Neuronal stem cell (in vitro differentiated cells): Measurements from ENCODE around the gene LUC7L3.

ENCODE experiments used
- DNase-seq: peaks from one replicate; pipeline ENCODE4 v3.0.0-alpha.2; 2013; ENCODE audit warnings: low spot score
- H2AFZ ChIP-seq: one replicate; pipeline ENCODE4 v1.6.1; 2013; ENCODE audit warnings: mild to moderate bottlenecking, low read length, inconsistent platforms
- H2AK5ac ChIP-seq: 2 replicates; pipeline ENCODE4 v1.6.1; 2013; ENCODE audit warnings: low read depth, mild to moderate bottlenecking, inconsistent platforms, low read length, moderate library complexity, mixed read lengths
- H2BK120ac ChIP-seq: 2 replicates; pipeline ENCODE4 v1.6.1; 2013; ENCODE audit warnings: low read depth, mild to moderate bottlenecking, inconsistent platforms, low read length, moderate library complexity, mixed read lengths
- H2BK12ac ChIP-seq: one replicate; pipeline ENCODE4 v1.6.1; 2013; ENCODE audit warnings: low read length, inconsistent platforms
- H2BK15ac ChIP-seq: 2 replicates; pipeline ENCODE4 v1.6.1; 2013; ENCODE audit warnings: mild to moderate bottlenecking, low read length, inconsistent platforms, mixed read lengths
- H2BK5ac ChIP-seq: one replicate; pipeline ENCODE4 v1.6.1; 2013; ENCODE audit warnings: inconsistent platforms, mild to moderate bottlenecking, low read length, moderate library complexity
- H3K14ac ChIP-seq: one replicate; pipeline ENCODE4 v1.6.1; 2013; ENCODE audit warnings: low read length, inconsistent platforms
- H3K18ac ChIP-seq: 2 replicates; pipeline ENCODE4 v1.6.1; 2013; ENCODE audit warnings: low read length, inconsistent platforms
- H3K23ac ChIP-seq: 2 replicates; pipeline ENCODE4 v1.6.1; 2013; ENCODE audit warnings: low read depth, mild to moderate bottlenecking, mixed read lengths, low read length, inconsistent platforms; ENCODE audit not compliant: poor library complexity
- H3K27ac ChIP-seq: replicated peaks from 3 replicates; pipeline ENCODE4 v1.5.1; 2013; ENCODE audit warnings: low read length, inconsistent platforms
- H3K27me3 ChIP-seq, 3 experiments: 2 replicates each; pipeline ENCODE4 v1.6.1; 2013; ENCODE audit warnings: low read length in 3 of 3, mild to moderate bottlenecking in 2 of 3, inconsistent platforms in 1 of 3, low read depth in 1 of 3, mixed read lengths in 1 of 3, moderate library complexity in 1 of 3; ENCODE audit not compliant: control insufficient read depth in 3 of 3, insufficient read depth in 3 of 3
- H3K36me3 ChIP-seq, 2 donors: replicated peaks in 1 of 2; 2 replicates each; pipeline ENCODE4 v1.6.1; 2013; ENCODE audit warnings: low read length in 2 of 2; ENCODE audit not compliant: control insufficient read depth in 2 of 2, insufficient read depth in 2 of 2
- H3K4ac ChIP-seq: 2 replicates; pipeline ENCODE4 v1.6.1; 2013; ENCODE audit warnings: inconsistent platforms, mild to moderate bottlenecking, low read length, moderate library complexity
- H3K4me1 ChIP-seq, 2 donors: 1 replicate in 1 of 2; 2 replicates in 1 of 2; pipeline ENCODE4 v1.6.1; 2013; ENCODE audit warnings: low read length in 2 of 2, low read depth in 1 of 2; ENCODE audit not compliant: control insufficient read depth in 2 of 2, insufficient read depth in 1 of 2
- H3K4me2 ChIP-seq: one replicate; pipeline ENCODE4 v1.6.1; 2013; ENCODE audit warnings: mild to moderate bottlenecking, low read length, inconsistent platforms; ENCODE audit not compliant: insufficient read depth, poor library complexity, severe bottlenecking
- H3K4me3 ChIP-seq, 2 donors: 2 replicates each; pipeline ENCODE4 v1.5.1; 2013; ENCODE audit warnings: low read length in 2 of 2, mild to moderate bottlenecking in 2 of 2, inconsistent platforms in 1 of 2, moderate library complexity in 1 of 2
- H3K79me1 ChIP-seq: one replicate; pipeline ENCODE4 v1.6.1; 2013; ENCODE audit warnings: low read depth, mild to moderate bottlenecking, inconsistent platforms, low read length, moderate library complexity
- H3K9ac ChIP-seq: one replicate; pipeline ENCODE4 v1.6.1; 2013; ENCODE audit warnings: mild to moderate bottlenecking, low read depth, low read length, inconsistent platforms; ENCODE audit not compliant: poor library complexity
- H3K9me3 ChIP-seq, 2 donors: replicated peaks in 1 of 2; 2 replicates each; pipeline versions ENCODE3 to v1.6.1; 2013; ENCODE audit warnings: low read length in 2 of 2, mild to moderate bottlenecking in 2 of 2, inconsistent platforms in 1 of 2, low read depth in 1 of 2, mixed read lengths in 1 of 2, moderate library complexity in 1 of 2; ENCODE audit not compliant: control insufficient read depth in 2 of 2, insufficient read depth in 1 of 2
- H4K8ac ChIP-seq: one replicate; pipeline ENCODE4 v1.6.1; 2013; ENCODE audit warnings: low read depth, mild to moderate bottlenecking, inconsistent platforms, low read length, moderate library complexity
- H4K91ac ChIP-seq: one replicate; pipeline ENCODE4 v1.6.1; 2013; ENCODE audit warnings: low read length, low read depth, mild to moderate bottlenecking, inconsistent platforms; ENCODE audit not compliant: poor library complexity
- WGBS, 2 donors: extraction: QIAGEN DNeasy Blood & Tissue Kit; methylation state at CpG; one replicate each; pipeline ENCODE4 v1.1.7; 2013; ENCODE audit warnings: missing lambda C conversion rate in 2 of 2, mixed read lengths in 1 of 2; ENCODE audit not compliant: insufficient read length in 2 of 2, insufficient replicate concordance in 1 of 2; ENCODE audit errors: extremely low coverage in 2 of 2; 5-methylcytosine and 5-hydroxymethylcytosine counted together

The LUC7L3 gene

GRCh38 chr17:50682938-50683337 is 36.5 kb upstream of the LUC7L3 start:
- Histone ChIP-seq H3K9ac (no peak overlapping the region), H3K9me3 (no peaks in the 10 kb centered on the region), H4K8ac (no peak overlapping the region), H3K27me3 (peaks cover 0 to 9% (median 0%) of the 10 kb centered on the region in 3 experiments), H3K36me3 (no peaks in the 10 kb centered on the region), H3K18ac (no peak overlapping the region), H3K4ac (no peak overlapping the region), H3K4me3 (no peak overlapping the region), H4K91ac (no peak overlapping the region), H2BK15ac (no peak overlapping the region), H2BK12ac (no peak overlapping the region), H3K23ac (no peak overlapping the region), H3K14ac (no peak overlapping the region), H3K27ac (no peak overlapping the region), H2AFZ (no peak overlapping the region), H2BK5ac (no peak overlapping the region), H2AK5ac (no peak overlapping the region), H2BK120ac (no peak overlapping the region), H3K4me2 (no peak overlapping the region), H3K4me1 (peaks cover 23 to 26% of the 10 kb centered on the region in 2 donors), H3K79me1 (no peaks in the 10 kb centered on the region)
- no peak for DNase-seq
- no CpG with 5 or more reads among the region's 3 CpGs for WGBS, 2 donors

DNA sequence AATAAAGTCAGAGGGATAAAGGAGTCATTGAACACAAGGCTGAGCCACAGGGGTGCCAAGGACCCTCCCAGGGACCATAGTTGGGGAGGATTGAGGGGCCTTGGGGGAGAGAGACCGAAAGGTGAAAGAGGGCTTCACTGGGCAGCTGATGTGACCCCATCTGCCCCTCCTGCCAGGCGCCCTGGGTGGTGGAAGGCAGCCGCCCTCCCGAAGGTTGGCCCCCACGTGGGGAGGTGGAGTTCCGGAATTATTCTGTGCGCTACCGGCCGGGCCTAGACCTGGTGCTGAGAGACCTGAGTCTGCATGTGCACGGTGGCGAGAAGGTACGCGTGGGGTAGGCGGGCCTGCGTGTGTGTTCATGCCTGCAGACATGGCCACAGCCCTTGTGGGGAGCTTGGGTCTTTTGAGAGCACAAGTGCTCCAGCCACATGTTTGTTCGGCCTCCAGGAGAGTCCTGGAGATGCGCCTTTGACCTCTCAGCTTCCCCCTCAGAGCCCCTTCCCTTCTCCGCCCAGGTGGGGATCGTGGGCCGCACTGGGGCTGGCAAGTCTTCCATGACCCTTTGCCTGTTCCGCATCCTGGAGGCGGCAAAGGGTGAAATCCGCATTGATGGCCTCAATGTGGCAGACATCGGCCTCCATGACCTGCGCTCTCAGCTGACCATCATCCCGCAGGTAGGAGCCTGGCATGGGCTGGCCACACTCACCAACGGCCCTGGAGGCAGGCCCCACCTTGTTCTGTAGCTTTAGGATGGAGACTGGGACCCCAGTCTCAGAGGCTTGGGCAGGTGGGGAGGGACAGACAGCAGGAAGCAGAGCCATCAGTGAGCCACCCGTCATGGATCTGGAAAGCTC is 35.7 kb upstream of the LUC7L3 start:
- Histone ChIP-seq H3K9ac (no peak overlapping the region), H3K4ac (no peak overlapping the region), H4K91ac (peak overlapping the region; percentile 1), H3K27me3 (peaks cover 0 to 9% (median 0%) of the 10 kb centered on the region in 3 experiments), H3K4me2 (no peak overlapping the region), H3K79me1 (no peaks in the 10 kb centered on the region), H2BK15ac (peak overlapping the region; percentile 70), H2AFZ (peak overlapping the region; percentile 16), H3K9me3 (no peaks in the 10 kb centered on the region), H3K4me1 (peaks cover 23 to 26% of the 10 kb centered on the region in 2 donors), H3K4me3 (no peak overlapping the region), H3K14ac (no peak overlapping the region), H2AK5ac (peak overlapping the region; percentile 94), H2BK12ac (peak overlapping the region; percentile 60), H3K23ac (no peak overlapping the region), H2BK5ac (no peak overlapping the region), H3K18ac (peak overlapping the region; percentile 66), H2BK120ac (peak overlapping the region; percentile 6), H3K27ac (peak overlapping the region; percentile 45), H3K36me3 (no peaks in the 10 kb centered on the region), H4K8ac (no peak overlapping the region)
- WGBS, 2 donors, result no CpG with 5 or more reads among the region's 28 CpGs
- no peak for DNase-seq

- H2BK5ac ChIP-seq, result no peak overlapping the region
- peak overlapping the region; percentile 52 for H2BK15ac ChIP-seq
- H3K18ac ChIP-seq, result peak overlapping the region; percentile 73
- H3K27ac ChIP-seq, result peak overlapping the region; percentile 45
- no peaks in the 10 kb centered on the region for H3K9me3 ChIP-seq
- H3K27me3 ChIP-seq, result peaks cover 0 to 9% (median 0%) of the 10 kb centered on the region in 3 experiments
- H2AK5ac ChIP-seq, result peak overlapping the region; percentile 30
- H3K36me3 ChIP-seq, result no peaks in the 10 kb centered on the region
- no peaks in the 10 kb centered on the region for H3K79me1 ChIP-seq
- H2BK12ac ChIP-seq, result peak overlapping the region; percentile 53
- peak overlapping the region; percentile 16 for H2AFZ ChIP-seq
- no peak overlapping the region for H4K8ac ChIP-seq
- H2BK120ac ChIP-seq, result no peak overlapping the region
- no peak overlapping the region for H3K9ac ChIP-seq
- no peak overlapping the region for H3K4ac ChIP-seq
- no peak for DNase-seq
- peaks cover 24 to 30% of the 10 kb centered on the region in 2 donors for H3K4me1 ChIP-seq
- no peak overlapping the region for H3K4me3 ChIP-seq
- no peak overlapping the region for H3K23ac ChIP-seq
- WGBS, 2 donors, result no CpG with 5 or more reads among the region's 5 CpGs
- H3K4me2 ChIP-seq, result no peak overlapping the region
- H3K14ac ChIP-seq, result no peak overlapping the region
- no peak overlapping the region for H4K91ac ChIP-seq
Measured at GRCh38 chr17:50684288-50684611, 35.2 kb upstream of the LUC7L3 start.

DNA sequence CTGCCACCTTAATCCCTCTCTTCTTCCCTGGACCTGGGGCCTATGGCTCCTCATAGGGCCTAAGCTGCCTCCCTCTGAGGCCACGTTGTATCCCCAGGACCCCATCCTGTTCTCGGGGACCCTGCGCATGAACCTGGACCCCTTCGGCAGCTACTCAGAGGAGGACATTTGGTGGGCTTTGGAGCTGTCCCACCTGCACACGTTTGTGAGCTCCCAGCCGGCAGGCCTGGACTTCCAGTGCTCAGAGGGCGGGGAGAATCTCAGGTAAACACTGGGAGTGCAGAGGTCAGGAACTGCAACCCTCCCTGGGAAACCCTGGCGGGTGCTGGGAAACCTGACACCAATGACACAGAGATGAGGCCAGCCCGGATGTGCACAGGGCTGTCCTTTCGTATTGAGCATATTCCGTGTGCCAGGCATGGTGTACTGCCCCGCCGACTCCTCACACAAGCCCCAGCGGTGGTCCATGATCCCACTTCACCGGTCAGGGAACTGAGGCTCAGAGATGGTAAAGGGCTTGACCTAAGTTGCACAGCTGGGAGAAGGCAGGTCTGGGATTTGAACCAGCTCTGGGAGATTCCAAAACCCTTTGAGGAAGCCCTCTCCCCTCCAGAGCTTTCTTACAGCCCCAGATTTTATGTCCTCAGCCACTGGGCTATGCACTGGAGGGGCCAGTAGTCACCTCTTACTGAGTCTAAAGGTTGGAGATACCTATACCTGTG is 34.6 kb upstream of the LUC7L3 start:
- DNase-seq, result no peak
- H3K9me3 ChIP-seq, result no peaks in the 10 kb centered on the region
- H3K23ac ChIP-seq, result no peak overlapping the region
- no peak overlapping the region for H2BK5ac ChIP-seq
- no peak overlapping the region for H3K14ac ChIP-seq
- H2BK120ac ChIP-seq, result no peak overlapping the region
- H2BK12ac ChIP-seq, result peak overlapping the region; percentile 12
- H3K27me3 ChIP-seq, result peaks cover 0 to 5% (median 0%) of the 10 kb centered on the region in 3 experiments
- WGBS, 2 donors, result no CpG with 5 or more reads among the region's 15 CpGs
- peaks cover 29 to 35% of the 10 kb centered on the region in 2 donors for H3K4me1 ChIP-seq
- H2BK15ac ChIP-seq, result peak overlapping the region; percentile 18
- no peak overlapping the region for H3K4me2 ChIP-seq
- no peaks in the 10 kb centered on the region for H3K79me1 ChIP-seq
- no peak overlapping the region for H3K4me3 ChIP-seq
- no peak overlapping the region for H4K8ac ChIP-seq
- no peaks in the 10 kb centered on the region for H3K36me3 ChIP-seq
- H3K18ac ChIP-seq, result peak overlapping the region; percentile 73
- no peak overlapping the region for H3K9ac ChIP-seq
- no peak overlapping the region for H4K91ac ChIP-seq
- no peak overlapping the region for H3K4ac ChIP-seq
- H2AFZ ChIP-seq, result peak overlapping the region; percentile 16
- H2AK5ac ChIP-seq, result peak overlapping the region; percentile 30
- H3K27ac ChIP-seq, result peak overlapping the region; percentile 45
